Activated CD8-positive, alpha-beta T cell treated with anti-CD3 and anti-CD28 coated beads for 36 hours (primary cell): ENCODE data around the gene CYP26C1. TPM values are rescaled to one million over a fixed set of nuclear protein-coding genes. Genes with fewer than 3 reads are reported as not detected.
A peak's percentile ranks its signal among the peaks of the same experiment; 100 is the strongest.

ENCODE experiments used
- ATAC-seq: fragments of 200-7000 bp; cut with Tn5 transposase; one replicate; pipeline ENCODE4 v1.10.0; 2021; ENCODE audit warnings: mild to moderate bottlenecking, moderate library complexity
- CTCF ChIA-PET: fragments of 350-600 bp; sonication (Branson Sonifier 250); formaldehyde crosslinking; loops from one replicate; lab custom pipeline; 2021; ENCODE audit warnings: antibody characterized with exemption; lab: Charles Lee
- POLR2A ChIA-PET: fragments of 350-600 bp; sonication (Branson Sonifier 250); formaldehyde crosslinking; loops from one replicate; lab custom pipeline; 2021; ENCODE audit warnings: antibody characterized with exemption; lab: Charles Lee
- DNase-seq: peaks from one replicate; pipeline ENCODE4 v3.0.0-alpha.2; 2020
- H3K27ac Mint-ChIP-seq: one replicate; pipeline ENCODE4 v1.8.0; 2021; ENCODE audit warnings: mild to moderate bottlenecking, mixed read lengths
- H3K27me3 Mint-ChIP-seq: one replicate; pipeline ENCODE4 v1.8.0; 2021; ENCODE audit warnings: mixed read lengths
- H3K36me3 Mint-ChIP-seq: one replicate; pipeline ENCODE4 v1.8.0; 2021; ENCODE audit warnings: low read depth, mixed read lengths
- H3K4me1 Mint-ChIP-seq: one replicate; pipeline ENCODE4 v1.8.0; 2021; ENCODE audit warnings: low read depth, mixed read lengths
- H3K4me3 Mint-ChIP-seq: one replicate; pipeline ENCODE4 v1.8.0; 2021; ENCODE audit warnings: mild to moderate bottlenecking, moderate library complexity, mixed read lengths
- H3K9me3 Mint-ChIP-seq: one replicate; pipeline ENCODE4 v1.8.0; 2021; ENCODE audit warnings: mixed read lengths
- CTCF ChIP-seq: fragments of 200-600 bp; IDR thresholded peaks from one replicate; pipeline ENCODE4 v1.8.0; 2022; ENCODE audit warnings: antibody characterized with exemption, mild to moderate bottlenecking
- intact Hi-C: fragments of 100-400 bp; cut with micrococcal nuclease; formaldehyde crosslinking; loops from one replicate; pipeline ENCODE4 v1.10.0; 2022
- total RNA-seq, 2 experiments: library from RNA; stranded (reverse); gene quantifications; one replicate each; pipeline ENCODE4 v1.2.3, GENCODE V29; 2021

CYP26C1 gene
- total RNA-seq, 2 experiments from 2014 or later = not detected

- peaks cover 13% of the 10 kb centered on the region for H3K36me3 Mint-ChIP-seq
- TF ChIP-seq CTCF = no peak
- DNase-seq (peak; percentile 24), ATAC-seq (peak; percentile 28)
- intact Hi-C loops = no loop called here
- ChIA-PET CTCF (interaction anchor here (0.6 to 3.2 kb wide), 10 partner anchors 8 to 217 kb away, joined by 3 to 20 read pairs (median 4); partner anchors contain the start of gene CYP26A1), POLR2A (no interaction called here)
- peak overlapping the region; percentile 55 for H3K4me3 Mint-ChIP-seq
- no peaks in the 10 kb centered on the region for H3K9me3 Mint-ChIP-seq
- H3K27ac Mint-ChIP-seq = no peak overlapping the region
- peaks cover 21% of the 10 kb centered on the region for H3K4me1 Mint-ChIP-seq
- peaks cover 42% of the 10 kb centered on the region for H3K27me3 Mint-ChIP-seq
Measured at GRCh38 chr10:93061594-93062513, 1.3 kb downstream of the CYP26C1 start.

GRCh38 chr10:93062514-93063143 is 2.0 kb downstream of the CYP26C1 start:
- H3K4me3 Mint-ChIP-seq = peak overlapping the region; percentile 55
- peaks cover 50% of the 10 kb centered on the region for H3K27me3 Mint-ChIP-seq
- no peak overlapping the region for H3K27ac Mint-ChIP-seq
- DNase-seq (peak; percentile 69), ATAC-seq (peak; percentile 91)
- CTCF ChIA-PET = interaction anchor here (0.8 to 3.2 kb wide), 9 partner anchors 10 to 217 kb away, joined by 3 to 20 read pairs (median 5); partner anchors contain the start of gene CYP26A1
- no peaks in the 10 kb centered on the region for H3K9me3 Mint-ChIP-seq
- POLR2A ChIA-PET = no interaction called here
- intact Hi-C loops = no loop called here
- H3K36me3 Mint-ChIP-seq = peaks cover 13% of the 10 kb centered on the region
- peak; percentile 77 for TF ChIP-seq CTCF
- H3K4me1 Mint-ChIP-seq = peaks cover 21% of the 10 kb centered on the region

GRCh38 chr10:93063144-93063976 is 2.8 kb downstream of the CYP26C1 start:
- no peak for DNase-seq
- CTCF ChIA-PET = interaction anchor here (1.0 to 3.2 kb wide), 6 partner anchors 11 to 294 kb away, joined by 3 to 20 read pairs (median 8); no protein-coding TSS in a partner anchor
- Mint-ChIP-seq H3K27me3 (peaks cover 57% of the 10 kb centered on the region), H3K4me3 (peak overlapping the region; percentile 2), H3K9me3 (no peaks in the 10 kb centered on the region), H3K4me1 (peaks cover 21% of the 10 kb centered on the region), H3K27ac (no peak overlapping the region), H3K36me3 (peaks cover 10% of the 10 kb centered on the region)
- intact Hi-C loops = no loop called here
- no peak for ATAC-seq
- TF ChIP-seq CTCF = no peak
- POLR2A ChIA-PET = no interaction called here

GRCh38 chr10:93063977-93064660 is 3.5 kb downstream of the CYP26C1 start:
- Mint-ChIP-seq H3K27me3 (peaks cover 63% of the 10 kb centered on the region), H3K9me3 (no peaks in the 10 kb centered on the region), H3K27ac (no peak overlapping the region), H3K4me1 (peaks cover 25% of the 10 kb centered on the region), H3K4me3 (peak overlapping the region; percentile 2), H3K36me3 (peaks cover 7% of the 10 kb centered on the region)
- POLR2A ChIA-PET = interaction anchor here (0.7 kb wide), 1 partner anchor 106 kb away, joined by 3 read pairs; no protein-coding TSS in a partner anchor
- intact Hi-C loops = no loop called here
- ATAC-seq (no peak), DNase-seq (no peak)
- no peak for TF ChIP-seq CTCF
- CTCF ChIA-PET = interaction anchor here (1.0 to 3.2 kb wide), 7 partner anchors 9 to 293 kb away, joined by 3 to 20 read pairs (median 7); partner anchors contain the start of gene CYP26A1
